ENCODE measurements around the gene SCN5A. TPM values are rescaled to one million over a fixed set of nuclear protein-coding genes. Genes with fewer than 3 reads are reported as not detected.
"Not testable (repeated sequence)": the region's sequence is repeated elsewhere in the genome, so short reads cannot be mapped to it uniquely, and the experiment has no call there.

Gene SCN5A
- total and polyA plus RNA-seq, 2 of the 13 experiments (the other 11 are each of a cell fraction or from before 2014, with no cell fraction given) = 0.22 TPM; not detected in 1

- H3K27ac ChIP-seq (ENCODE audit: extremely low read length, insufficient read depth, low read length); H3K79me2 ChIP-seq (ENCODE audit: insufficient read depth, low read length); H3K9me3 ChIP-seq (ENCODE audit: low read length); H3K4me2 ChIP-seq (ENCODE audit: low read depth, low read length); H3K4me1 ChIP-seq (ENCODE audit: insufficient read depth, low read length); DNase-seq (ENCODE audit: low spot score); H4K20me1 ChIP-seq (ENCODE audit: insufficient read depth, low read length); H3K9ac ChIP-seq (ENCODE audit: insufficient read depth, low read depth, low read length); CTCF ChIA-PET (ENCODE audit: low intra/inter-chr PET ratio, low total read pairs); FAIRE-seq; intact Hi-C loops (cut with micrococcal nuclease; ENCODE audit: unreplicated experiment); ATAC-seq; in situ Hi-C loops (cut with HindIII; ENCODE audit: extremely low pct_ligation_motif_present, low pct_unique_long_range_greater_than_20kb); POLR2A ChIA-PET; H2AFZ ChIP-seq (ENCODE audit: low read length); H3K36me3 ChIP-seq (replicated peaks in 1 of 2; ENCODE audit: control insufficient read depth in 1 of 2, insufficient read depth in 2 of 2, low read length in 2 of 2); H3K4me3 ChIP-seq (replicated peaks in 1 of 3; ENCODE audit: insufficient read depth in 1 of 3, low read depth in 2 of 3, low read length in 3 of 3); BruUV-seq (replicated peaks): not testable (repeated sequence)
- 16% methylated on average over 7 of the region's 7 CpGs for WGBS (ENCODE audit: low lambda C conversion rate)
- H3K27me3 ChIP-seq (ENCODE audit: control insufficient read depth in 1 of 2, insufficient read depth in 2 of 2, low read length in 2 of 2) = peaks cover 1 to 19% of the 10 kb centered on the region in 2 experiments; a peak in 3 of 5 replicates
These were observed 82.7 kb downstream of the SCN5A start for GRCh38 chr3:38566794-38567193.

GRCh38 chr3:38566215-38566528 is 83.3 kb downstream of the SCN5A start:
- BruUV-seq (replicated peaks) = no TSS peak
- H3K27me3 ChIP-seq (ENCODE audit: control insufficient read depth in 1 of 2, insufficient read depth in 2 of 2, low read length in 2 of 2) = peaks cover 1 to 19% of the 10 kb centered on the region in 2 experiments; a peak in 3 of 5 replicates
- no peak overlapping the region for H2AFZ ChIP-seq (ENCODE audit: low read length)
- H3K79me2 ChIP-seq (ENCODE audit: insufficient read depth, low read length) = no peaks in the 10 kb centered on the region
- no peak for DNase-seq (ENCODE audit: low spot score)
- no peak overlapping the region for H3K27ac ChIP-seq (ENCODE audit: extremely low read length, insufficient read depth, low read length)
- no peaks in the 10 kb centered on the region for H4K20me1 ChIP-seq (ENCODE audit: insufficient read depth, low read length)
- in situ Hi-C loops (cut with HindIII; ENCODE audit: extremely low pct_ligation_motif_present, low pct_unique_long_range_greater_than_20kb) = no loop called here
- H3K9me3 ChIP-seq (ENCODE audit: low read length) = no peaks in the 10 kb centered on the region
- CTCF ChIA-PET (ENCODE audit: low intra/inter-chr PET ratio, low total read pairs) = no interaction called here
- H3K4me2 ChIP-seq (ENCODE audit: low read depth, low read length) = no peak overlapping the region
- POLR2A ChIA-PET = no interaction called here
- FAIRE-seq = no peak
- H3K9ac ChIP-seq (ENCODE audit: insufficient read depth, low read depth, low read length) = no peak overlapping the region
- intact Hi-C loops (cut with micrococcal nuclease; ENCODE audit: unreplicated experiment) = no loop called here
- WGBS (ENCODE audit: low lambda C conversion rate) = 55% methylated on average over 13 of the region's 13 CpGs
- H3K4me3 ChIP-seq (replicated peaks in 1 of 3; ENCODE audit: insufficient read depth in 1 of 3, low read depth in 2 of 3, low read length in 3 of 3) = no peak overlapping the region
- no peaks in the 10 kb centered on the region for H3K36me3 ChIP-seq (replicated peaks in 1 of 2; ENCODE audit: control insufficient read depth in 1 of 2, insufficient read depth in 2 of 2, low read length in 2 of 2)
- ATAC-seq = no peak
- no peaks in the 10 kb centered on the region for H3K4me1 ChIP-seq (ENCODE audit: insufficient read depth, low read length)
- TF ChIP-seq MED1 (CRISPR knock-in tag; IDR thresholded peaks at IDR 0.05) = no peak
- no peak for TF ChIP-seq ZNF687 (CRISPR knock-in tag; IDR thresholded peaks at IDR 0.05)
- TF ChIP-seq ZNF292 (CRISPR knock-in tag; IDR thresholded peaks at IDR 0.05; ENCODE audit: borderline replicate concordance, low read depth) = no peak
- no peak for TF ChIP-seq HMG20A (CRISPR knock-in tag; IDR thresholded peaks at IDR 0.05; ENCODE audit: borderline replicate concordance)
- no peak for TF ChIP-seq SRY (CRISPR knock-in tag; IDR thresholded peaks at IDR 0.05)
- no peak for TF ChIP-seq RXRA (CRISPR knock-in tag; IDR thresholded peaks at IDR 0.05)
- no peak for TF ChIP-seq ZNF841 (CRISPR knock-in tag; IDR thresholded peaks at IDR 0.05; ENCODE audit: borderline replicate concordance)
- TF ChIP-seq ZBTB38 (CRISPR knock-in tag; IDR thresholded peaks at IDR 0.05) = no peak
- TF ChIP-seq, protein P1, sequence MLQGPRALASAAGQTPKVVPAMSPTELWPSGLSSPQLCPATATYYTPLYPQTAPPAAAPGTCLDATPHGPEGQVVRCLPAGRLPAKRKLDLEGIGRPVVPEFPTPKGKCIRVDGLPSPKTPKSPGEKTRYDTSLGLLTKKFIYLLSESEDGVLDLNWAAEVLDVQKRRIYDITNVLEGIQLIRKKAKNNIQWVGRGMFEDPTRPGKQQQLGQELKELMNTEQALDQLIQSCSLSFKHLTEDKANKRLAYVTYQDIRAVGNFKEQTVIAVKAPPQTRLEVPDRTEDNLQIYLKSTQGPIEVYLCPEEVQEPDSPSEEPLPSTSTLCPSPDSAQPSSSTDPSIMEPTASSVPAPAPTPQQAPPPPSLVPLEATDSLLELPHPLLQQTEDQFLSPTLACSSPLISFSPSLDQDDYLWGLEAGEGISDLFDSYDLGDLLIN (CRISPR knock-in tag; IDR thresholded peaks at IDR 0.05; ENCODE audit: borderline replicate concordance) = no peak
- TF ChIP-seq, protein P2, sequence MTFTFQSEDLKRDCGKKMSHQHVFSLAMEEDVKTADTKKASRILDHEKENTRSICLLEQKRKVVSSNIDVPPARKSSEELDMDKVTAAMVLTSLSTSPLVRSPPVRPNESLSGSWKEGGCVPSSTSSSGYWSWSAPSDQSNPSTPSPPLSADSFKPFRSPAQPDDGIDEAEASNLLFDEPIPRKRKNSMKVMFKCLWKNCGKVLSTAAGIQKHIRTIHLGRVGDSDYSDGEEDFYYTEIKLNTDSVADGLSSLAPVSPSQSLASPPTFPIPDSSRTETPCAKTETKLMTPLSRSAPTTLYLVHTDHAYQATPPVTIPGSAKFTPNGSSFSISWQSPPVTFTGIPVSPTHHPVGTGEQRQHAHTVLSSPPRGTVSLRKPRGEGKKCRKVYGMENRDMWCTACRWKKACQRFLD (CRISPR knock-in tag; IDR thresholded peaks at IDR 0.05; ENCODE audit: borderline replicate concordance) = no peak
- TF ChIP-seq ZNF484 (CRISPR knock-in tag; IDR thresholded peaks at IDR 0.05; ENCODE audit: borderline replicate concordance, low read depth) = no peak
- TF ChIP-seq ATM (IDR thresholded peaks at IDR 0.05; ENCODE audit: borderline replicate concordance) = no peak
